Measurements from ENCODE around the gene TSPAN8. TPM values are rescaled to one million over a fixed set of nuclear protein-coding genes. Genes with fewer than 3 reads are reported as not detected.
"Not testable (repeated sequence)": the region's sequence is repeated elsewhere in the genome, so short reads cannot be mapped to it uniquely, and the experiment has no call there.

Gene TSPAN8
- total RNA-seq, 1 donor from 2014 or later, result 0.33 TPM

DNA sequence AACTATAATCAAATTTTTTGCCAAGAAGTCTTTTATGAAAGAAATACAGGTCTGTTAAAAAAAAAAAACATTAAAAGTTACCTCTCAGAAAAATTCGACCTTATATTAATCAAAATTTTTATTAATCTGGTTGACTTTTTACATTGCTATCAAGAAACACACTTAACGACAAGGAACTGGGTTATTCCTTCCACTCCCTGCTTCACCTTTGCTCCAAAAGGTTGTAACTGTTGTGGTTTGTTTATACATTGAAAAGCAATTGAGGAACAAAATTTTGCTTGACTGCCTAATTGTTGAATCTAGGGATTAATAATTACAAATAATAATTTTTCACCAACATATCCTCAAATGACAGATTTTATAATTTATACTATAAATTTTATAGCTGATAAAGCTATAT is 28.4 kb downstream of the TSPAN8 start:
- DNase-seq (ENCODE audit: low read depth, low spot score), result no peak

DNA sequence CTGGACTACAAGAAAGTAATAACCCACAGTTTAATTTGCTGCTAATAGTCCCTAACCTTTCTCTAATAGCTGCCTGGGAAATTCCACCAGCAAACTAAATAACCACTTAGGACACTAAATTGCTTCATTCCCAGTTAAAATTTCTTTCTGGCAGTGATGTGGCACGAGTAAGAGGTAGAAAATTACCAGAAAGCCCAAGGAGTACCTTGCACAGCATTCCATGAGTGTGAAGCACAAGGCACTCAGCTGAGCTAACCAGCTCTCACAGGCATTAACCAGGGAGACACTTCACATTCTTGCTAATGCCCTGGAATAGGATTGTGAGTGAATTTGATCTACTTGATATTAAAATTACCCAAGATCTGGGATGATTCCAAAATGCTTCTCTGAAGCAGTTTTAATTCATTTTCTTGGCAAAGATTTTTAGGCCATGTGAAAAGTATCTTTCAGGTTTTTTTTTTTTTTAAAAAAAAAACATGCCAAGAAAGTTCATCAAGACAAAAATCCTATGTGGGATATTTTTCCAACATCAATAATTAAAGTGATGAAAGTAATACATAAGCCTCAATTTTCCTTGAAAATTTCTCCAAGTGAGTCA is 29.5 kb downstream of the TSPAN8 start:
- DNase-seq (ENCODE audit: low read depth, low spot score), result no peak

DNA sequence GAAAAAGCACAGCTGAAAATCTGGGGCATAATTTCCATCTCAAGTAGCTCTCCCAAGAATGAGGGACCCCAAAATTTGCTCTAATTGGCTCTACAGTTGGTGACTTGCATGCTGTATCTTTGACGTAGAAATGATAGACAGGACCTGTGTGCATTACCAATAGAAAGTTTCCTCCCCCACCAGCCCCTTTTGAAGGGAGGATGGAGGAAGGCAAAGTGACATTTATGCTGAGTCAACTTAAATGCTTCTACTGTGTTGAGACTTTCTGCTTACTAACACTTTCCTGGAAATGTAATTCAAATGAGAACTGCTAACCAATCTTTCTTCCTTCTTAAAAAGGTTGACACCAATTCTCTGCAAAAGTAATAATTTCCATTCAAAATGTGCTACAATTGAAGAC is 31.9 kb downstream of the TSPAN8 start:
- DNase-seq (ENCODE audit: low read depth, low spot score), result no peak

- DNase-seq (ENCODE audit: low read depth, low spot score), result no peak
These were observed 32.3 kb downstream of the TSPAN8 start for GRCh38 chr12:71125515-71125914.

DNA sequence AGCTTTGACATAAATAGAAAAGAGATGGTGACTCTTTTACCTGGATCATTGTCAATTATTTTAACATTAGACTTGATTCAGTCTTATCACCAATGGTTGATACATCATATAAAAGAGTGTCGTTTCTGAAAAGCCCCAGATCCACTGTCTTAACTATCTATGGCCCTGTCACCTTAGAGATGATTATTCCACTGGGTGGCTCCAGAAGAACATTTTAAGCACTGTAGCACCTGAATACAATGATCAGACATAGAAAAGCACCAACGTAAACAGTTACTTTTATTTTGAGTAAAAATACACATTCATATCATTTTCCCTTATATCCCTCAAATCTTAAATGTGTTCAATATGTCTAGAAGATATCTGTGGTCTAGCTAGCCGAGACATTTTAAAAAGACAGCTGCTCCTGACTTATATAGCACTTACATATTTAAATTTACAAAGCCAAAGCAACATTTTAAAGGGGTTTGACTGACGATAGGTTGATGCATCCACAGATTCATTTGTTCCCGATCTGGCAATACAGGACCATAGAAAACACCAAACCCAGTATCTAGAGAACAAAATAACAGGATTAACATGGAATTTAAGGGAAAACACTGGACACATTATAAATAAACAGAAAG is 32.9 kb downstream of the TSPAN8 start:
- DNase-seq (ENCODE audit: low read depth, low spot score), result no peak

- DNase-seq (ENCODE audit: low read depth, low spot score), result not testable (repeated sequence)
These were observed 44.7 kb downstream of the TSPAN8 start for GRCh38 chr12:71113148-71113547.

DNA sequence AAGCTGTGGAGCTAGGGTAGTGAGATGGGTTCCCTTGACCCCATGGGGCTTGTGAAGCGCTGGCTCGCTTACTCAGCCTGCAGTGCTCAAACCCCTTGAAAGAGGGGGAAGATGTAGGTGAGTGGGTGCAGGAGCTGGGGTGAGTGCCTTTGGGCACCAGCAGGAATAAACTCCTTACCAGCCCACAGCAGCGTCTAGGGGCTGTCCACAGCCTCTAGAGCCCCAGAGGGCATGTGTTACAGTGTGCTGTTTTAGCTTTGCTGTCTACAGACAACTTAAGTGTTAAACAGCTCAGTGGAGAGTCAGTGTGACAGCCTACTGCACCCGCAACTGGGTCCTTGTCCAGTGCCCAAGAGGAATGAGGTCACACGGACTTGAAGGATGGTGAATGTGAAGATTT is 48.0 kb downstream of the TSPAN8 start:
- no peak for DNase-seq (ENCODE audit: low read depth, low spot score)

GRCh38 chr12:71108355-71108754 is 49.4 kb downstream of the TSPAN8 start:
- no peak for DNase-seq (ENCODE audit: low read depth, low spot score)

- no peak for DNase-seq (ENCODE audit: low read depth, low spot score)
These were observed 49.9 kb downstream of the TSPAN8 start for GRCh38 chr12:71107936-71108335.

DNA sequence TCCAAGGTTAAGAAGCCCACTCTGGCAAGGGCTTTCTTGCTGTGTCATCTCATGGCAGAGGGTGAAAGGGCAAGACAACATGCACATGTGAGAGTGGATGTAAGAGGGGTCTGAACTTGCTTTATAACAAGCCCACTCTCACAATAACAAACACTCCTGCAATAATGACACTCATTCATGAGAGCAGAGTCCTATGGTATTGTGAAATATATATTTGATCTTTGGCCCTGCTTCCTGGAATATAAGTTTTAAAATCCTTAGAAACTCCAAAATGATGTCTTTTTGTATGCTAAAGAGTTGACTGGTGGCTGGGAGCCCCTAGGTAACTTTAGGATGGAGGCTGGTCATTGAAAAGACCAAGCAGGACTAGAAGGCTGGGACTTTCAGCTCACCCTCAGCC is 51.8 kb downstream of the TSPAN8 start:
- DNase-seq (ENCODE audit: low read depth, low spot score), result no peak

- DNase-seq (ENCODE audit: low read depth, low spot score), result no peak
These were observed 65.5 kb downstream of the TSPAN8 start for GRCh38 chr12:71092290-71092689.

DNA sequence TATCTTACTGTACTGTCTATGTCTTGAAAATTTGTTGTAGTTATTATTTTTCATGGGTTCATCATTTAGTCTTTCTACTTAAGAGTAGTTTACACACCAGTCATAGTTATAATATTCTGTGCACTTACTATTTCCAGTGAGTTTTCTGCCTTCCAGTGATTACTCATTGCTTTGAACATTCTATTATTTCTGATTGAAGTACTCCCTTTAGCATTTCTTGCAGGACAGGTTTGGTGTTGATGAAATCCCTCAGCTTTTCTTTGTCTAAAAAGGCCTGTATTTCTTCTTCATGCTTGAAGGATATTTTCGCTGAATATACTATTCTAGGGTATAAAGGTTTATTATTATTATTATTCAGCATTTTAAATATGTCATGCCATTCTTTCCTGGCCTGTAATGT is 66.8 kb downstream of the TSPAN8 start:
- DNase-seq (ENCODE audit: low read depth, low spot score), result no peak

- no peak for DNase-seq (ENCODE audit: low read depth, low spot score)
These were observed 72.2 kb downstream of the TSPAN8 start for GRCh38 chr12:71085575-71085974.

DNA sequence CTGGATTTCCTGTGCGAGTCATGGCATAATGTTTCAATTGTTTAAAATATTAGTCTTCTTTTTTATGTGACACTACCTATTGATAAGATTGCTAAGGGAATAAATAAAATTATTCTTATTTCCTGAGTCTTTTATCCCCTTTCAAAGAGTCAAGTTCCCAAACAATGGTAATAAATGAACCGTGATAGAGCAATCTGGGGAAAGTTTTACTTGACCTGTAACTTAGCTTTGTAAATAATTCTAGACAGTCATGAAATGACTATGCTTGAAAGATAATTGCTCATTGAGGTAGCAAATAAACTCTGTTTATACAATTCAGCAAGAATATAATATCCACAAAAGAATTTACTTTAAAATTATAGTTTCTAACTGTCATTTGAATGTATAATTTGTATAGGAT is 82.1 kb downstream of the TSPAN8 start:
- DNase-seq (ENCODE audit: low read depth, low spot score), result no peak

Other genes with a start within 250 kb of the TSPAN8 start
- gene PTPRR, start 237.3 kb downstream of the TSPAN8 start, total RNA-seq, result 0.66 and 0.74 TPM in 2 replicates

All from pulmonary artery endothelial cell (primary cell).